Inflammatory macrophage treated with lipopolysaccharide for 4 hours (primary cell): ENCODE data around the gene CDK10.

ENCODE experiments used
- DNase-seq: peaks from one replicate; pipeline ENCODE4 v3.0.0-alpha.2; 2020

CDK10 gene

GRCh38 chr16:89738072-89738377 is 51.5 kb downstream of the CDK10 start:
- no peak for DNase-seq

- DNase-seq = no peak
Measured at GRCh38 chr16:89738538-89739317, 52.2 kb downstream of the CDK10 start.

- DNase-seq = no peak
Measured at GRCh38 chr16:89739383-89739782, 52.9 kb downstream of the CDK10 start.

- DNase-seq = peak; percentile 28
Measured at GRCh38 chr16:89741342-89742014, 55.0 kb downstream of the CDK10 start.

- DNase-seq = no peak
Measured at GRCh38 chr16:89742948-89743347, 56.5 kb downstream of the CDK10 start.

- no peak for DNase-seq
Measured at GRCh38 chr16:89744813-89745212, 58.3 kb downstream of the CDK10 start.
